ENCODE results near the gene AP1S1.

GRCh38 chr7:101115215-101115614 is 39.1 kb upstream of the AP1S1 start:
- no peak for TF ChIP-seq POLR2AphosphoS5 (IDR thresholded peaks at IDR 0.05; ENCODE audit: insufficient read depth, low read depth, low read length)
- no peak for TF ChIP-seq CTCF (IDR thresholded peaks at IDR 0.05; ENCODE audit: extremely low read depth in 1 of 2, insufficient read depth in 1 of 2, low read depth in 1 of 2, low read length in 2 of 2)
- TF ChIP-seq JUN (IDR thresholded peaks at IDR 0.05; ENCODE audit: borderline replicate concordance, insufficient read depth, insufficient read length, low read depth) = no peak

Measured in endothelial cell of umbilical vein (primary cell).